Fibroblast of villous mesenchyme (primary cell): Measurements from ENCODE around the gene RAE1. TPM values are rescaled to one million over a fixed set of nuclear protein-coding genes. Genes with fewer than 3 reads are reported as not detected.

Experiments
- DNase-seq: peaks from one replicate; pipeline ENCODE4 v3.0.0-alpha.2; 2010; ENCODE audit warnings: low read depth
- H3K4me3 ChIP-seq: 2 replicates; pipeline ENCODE4 v1.5.1; 2011; ENCODE audit warnings: low read depth, mild to moderate bottlenecking, low read length
- total RNA-seq: library from RNA; depleted of rRNA; stranded (reverse); fragments of >200 nt; gene quantifications from 2 replicates; pipeline ENCODE4 v1.2.3, GENCODE V29; 2012
- TF ChIP-seq, protein P1 (sequence below): IDR thresholded peaks from 2 replicates; pipeline ENCODE4 v1.5.1; 2012; ENCODE audit warnings: low read depth, mild to moderate bottlenecking, low read length; ENCODE audit not compliant: insufficient read depth

The RAE1 gene
- total RNA-seq, 1 donor = 28.5 TPM

DNA sequence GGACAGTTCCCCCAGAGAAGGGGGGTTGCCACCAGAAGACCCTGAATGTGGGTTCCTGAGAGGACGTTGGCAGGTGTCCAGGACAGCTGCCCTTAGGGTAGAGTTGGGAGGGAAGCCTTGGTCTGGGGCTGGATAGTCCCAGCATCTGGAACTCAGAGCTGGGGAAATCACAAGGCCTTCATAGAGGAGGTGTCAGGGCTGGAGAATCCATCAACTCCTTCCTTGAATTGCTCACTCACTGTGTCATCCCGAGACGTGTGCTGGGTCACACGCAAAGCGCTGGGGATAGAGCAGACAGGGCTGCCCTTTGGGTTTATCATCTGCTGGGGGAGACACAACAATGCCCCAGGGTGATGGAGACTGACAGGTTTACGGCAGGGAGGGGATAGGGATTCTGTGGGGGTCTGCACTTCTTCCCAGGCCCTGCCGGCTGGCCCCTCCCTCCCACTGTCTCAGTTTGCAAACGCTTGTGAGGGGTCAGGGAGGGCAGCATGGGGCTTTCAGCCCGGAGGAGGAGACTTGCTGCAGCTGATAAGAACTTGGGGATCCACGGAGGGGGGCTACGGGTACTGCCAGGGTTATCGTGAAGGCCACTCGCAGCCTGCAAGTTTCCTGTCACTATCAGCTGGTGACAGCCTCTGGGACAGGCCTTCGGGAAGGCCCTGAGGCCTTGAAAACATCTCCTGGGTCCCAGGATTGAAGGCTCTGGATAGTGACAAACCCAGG is 58.8 kb downstream of the RAE1 start:
- H3K4me3 ChIP-seq = no peak overlapping the region
- no peak for DNase-seq
- TF ChIP-seq, protein P1, sequence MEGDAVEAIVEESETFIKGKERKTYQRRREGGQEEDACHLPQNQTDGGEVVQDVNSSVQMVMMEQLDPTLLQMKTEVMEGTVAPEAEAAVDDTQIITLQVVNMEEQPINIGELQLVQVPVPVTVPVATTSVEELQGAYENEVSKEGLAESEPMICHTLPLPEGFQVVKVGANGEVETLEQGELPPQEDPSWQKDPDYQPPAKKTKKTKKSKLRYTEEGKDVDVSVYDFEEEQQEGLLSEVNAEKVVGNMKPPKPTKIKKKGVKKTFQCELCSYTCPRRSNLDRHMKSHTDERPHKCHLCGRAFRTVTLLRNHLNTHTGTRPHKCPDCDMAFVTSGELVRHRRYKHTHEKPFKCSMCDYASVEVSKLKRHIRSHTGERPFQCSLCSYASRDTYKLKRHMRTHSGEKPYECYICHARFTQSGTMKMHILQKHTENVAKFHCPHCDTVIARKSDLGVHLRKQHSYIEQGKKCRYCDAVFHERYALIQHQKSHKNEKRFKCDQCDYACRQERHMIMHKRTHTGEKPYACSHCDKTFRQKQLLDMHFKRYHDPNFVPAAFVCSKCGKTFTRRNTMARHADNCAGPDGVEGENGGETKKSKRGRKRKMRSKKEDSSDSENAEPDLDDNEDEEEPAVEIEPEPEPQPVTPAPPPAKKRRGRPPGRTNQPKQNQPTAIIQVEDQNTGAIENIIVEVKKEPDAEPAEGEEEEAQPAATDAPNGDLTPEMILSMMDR = no peak

DNA sequence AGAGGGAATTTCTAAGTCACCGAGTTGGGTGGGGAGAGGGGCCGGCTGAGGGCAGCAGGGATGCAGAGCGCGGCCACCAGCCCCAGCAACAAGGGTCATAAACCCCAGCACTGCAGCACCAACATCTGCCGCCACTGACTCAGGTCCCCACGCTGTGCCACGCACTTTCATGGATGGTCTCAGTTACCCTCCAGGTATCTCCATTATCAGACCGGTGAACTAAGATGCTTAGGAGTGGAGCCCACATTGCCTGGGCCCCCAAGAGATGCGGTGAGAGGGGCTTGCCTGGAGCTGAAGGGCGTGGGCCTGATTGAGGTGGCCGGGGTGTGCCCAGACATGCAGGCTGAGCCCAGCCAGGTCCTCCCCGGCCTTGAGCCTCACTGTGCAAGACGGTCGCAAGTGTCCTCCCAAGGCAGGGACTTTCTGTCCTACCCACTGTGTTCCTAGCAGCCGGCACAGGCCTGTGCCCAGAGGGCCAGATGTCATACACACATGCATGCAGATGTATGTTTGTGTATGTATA is 59.4 kb downstream of the RAE1 start:
- TF ChIP-seq, protein P1 = no peak
- no peak overlapping the region for H3K4me3 ChIP-seq
- no peak for DNase-seq

DNA sequence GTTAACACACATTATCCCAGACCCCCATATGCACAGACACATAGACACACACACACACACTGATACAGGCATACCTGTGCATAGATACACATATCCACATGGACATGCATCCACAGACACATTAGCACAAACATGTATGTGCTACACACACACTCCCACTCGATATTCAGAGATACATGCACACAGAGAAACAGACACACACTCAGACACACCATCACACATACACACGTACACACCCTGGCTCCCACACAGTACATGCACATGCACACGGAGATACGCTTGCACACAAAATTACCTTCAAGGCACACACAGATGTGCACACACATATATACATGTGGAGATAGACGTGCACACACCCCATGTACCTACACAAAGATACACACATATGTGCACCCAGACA is 59.9 kb downstream of the RAE1 start:
- H3K4me3 ChIP-seq = no peak overlapping the region
- DNase-seq = no peak
- TF ChIP-seq, protein P1 = no peak

DNA sequence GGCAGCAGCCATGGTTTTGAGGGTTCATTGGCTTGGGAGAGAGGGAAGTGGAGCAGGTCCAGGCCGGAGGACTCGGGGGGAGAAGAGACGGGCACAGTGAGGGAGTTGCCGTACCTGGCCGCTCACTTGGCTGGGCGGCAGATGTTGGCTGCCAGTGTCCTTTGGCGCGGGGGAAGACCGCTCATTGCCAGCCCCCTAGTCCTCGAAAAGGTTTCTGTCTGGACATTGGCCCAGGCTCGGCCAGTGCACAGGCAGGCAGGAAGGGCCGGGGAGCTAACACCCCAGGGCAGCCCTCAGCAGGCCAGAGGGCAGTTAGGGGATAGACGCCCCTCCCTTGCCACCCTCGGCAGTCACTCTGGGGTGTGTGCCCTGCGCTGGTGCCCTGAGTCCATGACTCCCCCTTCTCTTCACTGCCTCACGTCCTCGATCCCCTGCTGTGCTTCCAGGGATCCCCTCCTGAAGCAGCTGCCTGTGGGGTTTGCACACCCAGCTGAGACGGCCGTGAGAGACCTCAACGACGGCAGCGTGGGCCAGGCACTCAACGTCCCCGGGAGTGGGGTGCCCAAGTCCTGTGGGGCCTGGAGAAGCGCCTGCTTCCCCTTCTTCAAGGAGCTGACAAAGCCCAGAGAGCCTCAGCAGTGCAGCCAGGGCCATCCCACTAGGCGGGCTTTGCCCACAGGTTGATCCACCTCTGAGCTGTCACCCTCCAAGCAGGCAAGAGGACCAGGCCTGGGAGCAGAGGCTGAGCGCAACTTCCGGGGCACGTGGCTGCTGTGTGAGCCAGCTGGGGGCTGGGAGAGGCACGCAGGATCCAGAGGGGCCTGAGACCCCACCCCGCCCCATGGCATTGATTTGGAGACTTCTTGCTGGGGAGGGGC is 60.6 kb downstream of the RAE1 start:
- no peak for DNase-seq
- TF ChIP-seq, protein P1 = no peak
- no peak overlapping the region for H3K4me3 ChIP-seq

DNA sequence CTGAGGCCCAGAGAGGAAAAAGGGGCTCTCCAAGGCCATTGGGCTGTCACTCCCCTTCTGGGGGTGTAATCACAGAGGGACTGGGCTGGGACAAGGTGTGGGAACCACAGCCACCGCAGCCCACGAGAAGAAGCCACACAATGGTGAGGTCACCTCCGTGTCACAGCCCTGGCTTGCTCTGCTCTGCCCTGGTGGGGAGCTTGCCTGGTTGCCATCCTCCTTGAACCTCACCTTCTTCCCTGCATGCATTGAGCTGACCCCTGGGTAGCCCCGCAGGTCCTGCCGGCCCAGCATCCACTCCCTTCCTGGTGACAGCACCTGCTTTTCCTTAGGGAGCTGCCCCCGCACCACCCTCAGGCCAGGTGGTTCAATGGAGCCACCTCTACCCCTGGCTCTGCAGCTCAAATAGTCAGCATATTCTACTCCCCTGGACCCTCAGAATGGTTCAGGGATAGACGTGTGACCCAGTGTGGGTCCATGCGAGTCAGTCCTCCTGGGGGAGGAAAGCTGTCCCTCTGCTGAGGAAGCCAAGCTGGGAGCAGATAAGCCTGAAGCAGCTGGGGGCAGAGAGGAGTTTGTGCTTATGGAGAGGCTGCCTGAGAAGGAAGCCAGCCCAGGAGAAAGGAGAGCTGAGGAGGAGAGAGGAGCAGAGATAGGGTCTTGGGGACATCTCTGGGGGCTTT is 61.4 kb downstream of the RAE1 start:
- no peak for DNase-seq
- TF ChIP-seq, protein P1 = no peak
- no peak overlapping the region for H3K4me3 ChIP-seq

DNA sequence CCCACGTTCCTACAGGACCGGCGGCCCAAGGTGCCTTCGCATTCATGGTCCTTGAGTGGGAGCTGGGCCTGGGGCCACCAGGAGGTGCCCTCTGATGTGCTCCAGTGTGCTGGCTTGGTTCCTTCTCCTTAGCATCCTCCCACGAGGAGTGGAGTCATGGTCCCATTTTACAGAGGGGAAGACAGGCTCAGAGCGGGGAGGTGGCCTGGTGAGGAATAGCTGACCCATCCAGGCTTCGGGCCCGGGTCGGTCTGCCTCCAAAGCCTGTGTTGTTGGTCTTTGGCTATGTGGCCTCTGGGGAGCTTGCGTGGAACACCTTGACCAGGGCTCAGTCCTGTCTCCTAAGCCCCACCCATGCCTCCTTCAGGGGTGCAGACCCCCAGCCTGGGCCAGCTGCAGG is 62.9 kb downstream of the RAE1 start:
- no peak for DNase-seq
- H3K4me3 ChIP-seq = no peak overlapping the region
- TF ChIP-seq, protein P1 = no peak
